ENCODE measurements around the gene ECHS1. TPM values are rescaled to one million over a fixed set of nuclear protein-coding genes. Genes with fewer than 3 reads are reported as not detected.

The ECHS1 gene
- total and polyA plus RNA-seq, 9 of the 15 experiments (the other 6 are each of a cell fraction or from before 2014, with no cell fraction given) = 16.6 to 100 (median 68.1) TPM

- no peak for DNase-seq (ENCODE audit: extremely low read depth in 1 of 4, low spot score in 3 of 4)
- in situ Hi-C loops (cut with MboI) = no loop called here
- BruUV-seq (replicated peaks) = no TSS peak
Measured at GRCh38 chr10:133353988-133354605, 19.1 kb downstream of the ECHS1 start.

GRCh38 chr10:133353202-133353959 lies 19.8 kb downstream of the ECHS1 start:
- ATAC-seq (no peak), DNase-seq (ENCODE audit: extremely low read depth in 1 of 4, low spot score in 3 of 4) (no peak), FAIRE-seq (no peak)
- in situ Hi-C loops (cut with MboI) (no loop called here), intact Hi-C loops (cut with micrococcal nuclease) (no loop called here)
- BruUV-seq (replicated peaks) = no TSS peak
- Histone ChIP-seq H2AFZ (ENCODE audit: low read depth, low read length) (no peak overlapping the region), H4K20me1 (replicated peaks; ENCODE audit: control insufficient read depth, insufficient read depth, low read length) (no peaks in the 10 kb centered on the region), H3K4me1 (replicated peaks in 1 of 2; ENCODE audit: control insufficient read depth in 2 of 2, insufficient read depth in 2 of 2, low read length in 2 of 2) (peaks cover 0 to 67% of the 10 kb centered on the region in 2 experiments; a peak in 3 of 5 replicates), H3K27me3 (ENCODE audit: control insufficient read depth in 2 of 2, insufficient read depth in 2 of 2, low read length in 2 of 2) (no peaks in the 10 kb centered on the region; a peak in 1 of 5 replicates), H3K9ac (ENCODE audit: insufficient read depth in 1 of 2, low read depth in 2 of 2, low read length in 2 of 2) (peak overlapping the region in 1 of 2 experiments; percentile 9; a peak in 1 of 4 replicates), H3K27ac (ENCODE audit: extremely low read depth, low read depth, low read length) (no peak overlapping the region), H3K9me1 (ENCODE audit: control insufficient read depth, insufficient read depth, low read length) (no peaks in the 10 kb centered on the region), H3K79me2 (ENCODE audit: control insufficient read depth, insufficient read depth, low read length) (peaks cover 12% of the 10 kb centered on the region), H3K4me2 (ENCODE audit: insufficient read depth, low read length) (no peak overlapping the region), H3K9me3 (replicated peaks; ENCODE audit: control insufficient read depth, insufficient read depth, low read depth, low read length) (no peaks in the 10 kb centered on the region), H3K4me3 (no peak overlapping the region), H3K36me3 (ENCODE audit: control insufficient read depth, insufficient read depth, low read length) (peaks cover 12% of the 10 kb centered on the region; the same call in 1 of the 3 replicates)
- WGBS (ENCODE audit: insufficient coverage, low coverage, missing lambda C conversion rate) = 45% methylated on average over 13 of the region's 16 CpGs
- CTCF ChIA-PET (ENCODE audit: low intra/inter-chr PET ratio) = no interaction called here
- POLR2A ChIA-PET = interaction anchor here (1.1 kb wide), 1 partner anchor 8 kb away, joined by 3 read pairs; no protein-coding TSS in a partner anchor
- TF ChIP-seq MAX (CRISPR knock-in tag; IDR thresholded peaks at IDR 0.05) (no peak), KDM4B (IDR thresholded peaks at IDR 0.05; ENCODE audit: borderline replicate concordance in 2 of 2, low read depth in 1 of 2) (no peak), PTTG1 (tag; IDR thresholded peaks at IDR 0.05; ENCODE audit: low read depth) (no peak), TEAD2 (tag; IDR thresholded peaks at IDR 0.05) (no peak), POLR2G (IDR thresholded peaks at IDR 0.05; ENCODE audit: low read depth, low read length) (peak; percentile 69)

More at GRCh38 chr10:133353988-133354605, 19.1 kb downstream of the ECHS1 start:
- Histone ChIP-seq H4K20me1 (replicated peaks; ENCODE audit: control insufficient read depth, insufficient read depth, low read length) (no peaks in the 10 kb centered on the region), H3K4me1 (replicated peaks in 1 of 2; ENCODE audit: control insufficient read depth in 2 of 2, insufficient read depth in 2 of 2, low read length in 2 of 2) (peaks cover 0 to 72% of the 10 kb centered on the region in 2 experiments; a peak in 3 of 5 replicates), H3K4me3 (no peak overlapping the region), H3K9me1 (ENCODE audit: control insufficient read depth, insufficient read depth, low read length) (no peaks in the 10 kb centered on the region), H2AFZ (ENCODE audit: low read depth, low read length) (no peak overlapping the region), H3K27me3 (ENCODE audit: control insufficient read depth in 2 of 2, insufficient read depth in 2 of 2, low read length in 2 of 2) (no peaks in the 10 kb centered on the region; a peak in 1 of 5 replicates), H3K27ac (ENCODE audit: extremely low read depth, low read depth, low read length) (no peak overlapping the region), H3K9ac (ENCODE audit: insufficient read depth in 1 of 2, low read depth in 2 of 2, low read length in 2 of 2) (no peak overlapping the region), H3K36me3 (ENCODE audit: control insufficient read depth, insufficient read depth, low read length) (peaks cover 12% of the 10 kb centered on the region; the same call in 1 of the 3 replicates), H3K4me2 (ENCODE audit: insufficient read depth, low read length) (no peak overlapping the region), H3K79me2 (ENCODE audit: control insufficient read depth, insufficient read depth, low read length) (peaks cover 12% of the 10 kb centered on the region), H3K9me3 (replicated peaks; ENCODE audit: control insufficient read depth, insufficient read depth, low read depth, low read length) (no peaks in the 10 kb centered on the region)
- TF ChIP-seq RBFOX2 (IDR thresholded peaks at IDR 0.05; ENCODE audit: low read depth, low read length) (peak; percentile 38; the same call in 1 of the 2 replicates), RFX5 (IDR thresholded peaks at IDR 0.05; ENCODE audit: low read depth, low read length) (no peak)
- FAIRE-seq (no peak), ATAC-seq (no peak)
- ChIA-PET CTCF (ENCODE audit: low intra/inter-chr PET ratio) (no interaction called here), POLR2A (no interaction called here)
- 59% methylated on average over 13 of the region's 16 CpGs for WGBS (ENCODE audit: insufficient coverage, low coverage, missing lambda C conversion rate)
- intact Hi-C loops (cut with micrococcal nuclease) = no loop called here
